DND-41 (cell line): Measurements from ENCODE around the gene PGF.

Experiments used
- EZH2 ChIP-seq: IDR thresholded peaks from 3 replicates; pipeline ENCODE4 v1.6.1; 2012; ENCODE audit warnings: borderline replicate concordance, low read depth, mild to moderate bottlenecking, moderate library complexity, low read length, inconsistent platforms; ENCODE audit not compliant: severe bottlenecking
- TF ChIP-seq, protein P1 (sequence below): IDR thresholded peaks from 2 replicates; pipeline ENCODE4 v1.5.1; 2012; ENCODE audit warnings: borderline replicate concordance, low read length, moderate library complexity, mild to moderate bottlenecking; ENCODE audit not compliant: poor library complexity, severe bottlenecking; ENCODE audit errors: extremely low read depth

GRCh38 chr14:74962046-74962445 is 6.6 kb upstream of the PGF start:
- TF ChIP-seq, protein P1, sequence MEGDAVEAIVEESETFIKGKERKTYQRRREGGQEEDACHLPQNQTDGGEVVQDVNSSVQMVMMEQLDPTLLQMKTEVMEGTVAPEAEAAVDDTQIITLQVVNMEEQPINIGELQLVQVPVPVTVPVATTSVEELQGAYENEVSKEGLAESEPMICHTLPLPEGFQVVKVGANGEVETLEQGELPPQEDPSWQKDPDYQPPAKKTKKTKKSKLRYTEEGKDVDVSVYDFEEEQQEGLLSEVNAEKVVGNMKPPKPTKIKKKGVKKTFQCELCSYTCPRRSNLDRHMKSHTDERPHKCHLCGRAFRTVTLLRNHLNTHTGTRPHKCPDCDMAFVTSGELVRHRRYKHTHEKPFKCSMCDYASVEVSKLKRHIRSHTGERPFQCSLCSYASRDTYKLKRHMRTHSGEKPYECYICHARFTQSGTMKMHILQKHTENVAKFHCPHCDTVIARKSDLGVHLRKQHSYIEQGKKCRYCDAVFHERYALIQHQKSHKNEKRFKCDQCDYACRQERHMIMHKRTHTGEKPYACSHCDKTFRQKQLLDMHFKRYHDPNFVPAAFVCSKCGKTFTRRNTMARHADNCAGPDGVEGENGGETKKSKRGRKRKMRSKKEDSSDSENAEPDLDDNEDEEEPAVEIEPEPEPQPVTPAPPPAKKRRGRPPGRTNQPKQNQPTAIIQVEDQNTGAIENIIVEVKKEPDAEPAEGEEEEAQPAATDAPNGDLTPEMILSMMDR = no peak
- no peak for TF ChIP-seq EZH2
